DMS79 (cell line): ENCODE measurements around the gene VTI1A.
"Not testable (repeated sequence)": the region's sequence is repeated elsewhere in the genome, so short reads cannot be mapped to it uniquely, and the experiment has no call there.

Experiments
- DNase-seq: peaks from one replicate; lab custom pipeline; 2025; lab: John Stamatoyannopoulos, UW

Gene VTI1A

GRCh38 chr10:112835944-112836451 lies 389.0 kb downstream of the VTI1A start:
- DNase-seq = no peak

- DNase-seq = no peak
These were observed 391.9 kb downstream of the VTI1A start for GRCh38 chr10:112838784-112839481.

- no peak for DNase-seq
These were observed 393.1 kb downstream of the VTI1A start for GRCh38 chr10:112839928-112840654.

- DNase-seq = no peak
These were observed 394.5 kb downstream of the VTI1A start for GRCh38 chr10:112841549-112841948.

- no peak for DNase-seq
These were observed 395.9 kb downstream of the VTI1A start for GRCh38 chr10:112842832-112843360.

- DNase-seq = no peak
These were observed 396.6 kb downstream of the VTI1A start for GRCh38 chr10:112843623-112844022.

GRCh38 chr10:112844681-112845544 lies 397.9 kb downstream of the VTI1A start:
- no peak for DNase-seq

GRCh38 chr10:112847778-112848177 lies 400.8 kb downstream of the VTI1A start:
- no peak for DNase-seq

GRCh38 chr10:112848228-112848627 lies 401.2 kb downstream of the VTI1A start:
- no peak for DNase-seq

GRCh38 chr10:112848868-112849430 lies 401.9 kb downstream of the VTI1A start:
- no peak for DNase-seq

GRCh38 chr10:112849546-112849945 lies 402.5 kb downstream of the VTI1A start:
- DNase-seq = no peak

GRCh38 chr10:112851181-112851580 lies 404.2 kb downstream of the VTI1A start:
- no peak for DNase-seq

- no peak for DNase-seq
These were observed 404.7 kb downstream of the VTI1A start for GRCh38 chr10:112851588-112852211.

- DNase-seq = no peak
These were observed 405.3 kb downstream of the VTI1A start for GRCh38 chr10:112852306-112852705.

GRCh38 chr10:112855134-112855533 lies 408.1 kb downstream of the VTI1A start:
- no peak for DNase-seq

GRCh38 chr10:112857493-112857892 lies 410.5 kb downstream of the VTI1A start:
- DNase-seq = no peak

GRCh38 chr10:112858986-112859651 lies 412.1 kb downstream of the VTI1A start:
- DNase-seq = no peak

GRCh38 chr10:112859793-112860192 lies 412.8 kb downstream of the VTI1A start:
- DNase-seq = no peak

GRCh38 chr10:112863461-112863860 lies 416.4 kb downstream of the VTI1A start:
- DNase-seq = not testable (repeated sequence)
